A673 (cell line): ENCODE measurements around the gene SUFU. TPM values are rescaled to one million over a fixed set of nuclear protein-coding genes. Genes with fewer than 3 reads are reported as not detected.

ENCODE experiments used
- BruUV-seq: library from RNA; stranded (reverse); fragments of 400-500 nt; replicated peaks from 2 replicates; lab custom pipeline; 2021; lab: Mats Ljungman, UMichigan
- CTCF ChIA-PET: fragments of 300-600 bp; sonication (Branson Sonifier 250); formaldehyde crosslinking; loops from one replicate; lab custom pipeline; 2022; ENCODE audit warnings: antibody characterized with exemption; lab: Charles Lee
- POLR2A ChIA-PET: fragments of 300-600 bp; sonication (Branson Sonifier 250); formaldehyde crosslinking; loops from one replicate; lab custom pipeline; 2022; ENCODE audit warnings: antibody characterized with exemption; ENCODE audit not compliant: low non-redundant PET; lab: Charles Lee
- DNase-seq: peaks from one replicate; pipeline ENCODE4 v3.0.0-alpha.2; 2015; ENCODE audit warnings: low spot score
- H3K27ac ChIP-seq: fragments of 200-600 bp; sonication (generic); 2 replicates; pipeline ENCODE4 v1.5.1; 2016; ENCODE audit warnings: mixed run types, low read depth, mild to moderate bottlenecking, mixed read lengths, antibody characterized with exemption, low read length; ENCODE audit not compliant: poor library complexity, severe bottlenecking
- H3K27me3 ChIP-seq: fragments of 200-600 bp; sonication (generic); replicated peaks from 2 replicates; pipeline ENCODE4 v1.6.1; 2017; ENCODE audit warnings: mixed run types, low read depth, mild to moderate bottlenecking, mixed read lengths, antibody characterized with exemption, low read length; ENCODE audit not compliant: insufficient read depth, poor library complexity
- H3K36me3 ChIP-seq: fragments of 200-600 bp; sonication (generic); 2 replicates; pipeline ENCODE4 v1.6.1; 2016; ENCODE audit warnings: mixed run types, mild to moderate bottlenecking, mixed read lengths, antibody characterized with exemption, low read length; ENCODE audit not compliant: insufficient read depth, poor library complexity, severe bottlenecking
- H3K4me1 ChIP-seq: fragments of 200-600 bp; sonication (generic); 2 replicates; pipeline ENCODE4 v1.6.1; 2017; ENCODE audit warnings: mixed run types, mild to moderate bottlenecking, mixed read lengths, antibody characterized with exemption, low read length; ENCODE audit not compliant: insufficient read depth, poor library complexity, severe bottlenecking
- H3K4me3 ChIP-seq: fragments of 200-600 bp; sonication (generic); 2 replicates; pipeline ENCODE4 v1.5.1; 2016; ENCODE audit warnings: low read depth, mixed run types, mild to moderate bottlenecking, mixed read lengths, low read length; ENCODE audit not compliant: poor library complexity, severe bottlenecking
- H3K9me3 ChIP-seq: fragments of 200-600 bp; sonication (generic); 2 replicates; pipeline ENCODE4 v1.6.1; 2016; ENCODE audit warnings: mixed run types, low read depth, mild to moderate bottlenecking, mixed read lengths, antibody characterized with exemption, low read length; ENCODE audit not compliant: poor library complexity, severe bottlenecking
- CTCF ChIP-seq: fragments of 300-800, 200-600 bp; sonication (generic); conservative IDR thresholded peaks from 2 replicates; pipeline ENCODE4 v1.5.1; 2017; ENCODE audit warnings: low read depth, mild to moderate bottlenecking, antibody characterized with exemption, low read length, moderate library complexity, mixed read lengths
- EZH2 ChIP-seq: fragments of 200-600 bp; sonication (generic); IDR thresholded peaks from 2 replicates; pipeline ENCODE4 v1.6.1; 2017; ENCODE audit warnings: borderline replicate concordance, low read depth, mild to moderate bottlenecking, mixed read lengths, antibody characterized with exemption, low read length; ENCODE audit not compliant: poor library complexity, severe bottlenecking
- intact Hi-C: fragments of 100-400 bp; cut with micrococcal nuclease; formaldehyde crosslinking; loops from one replicate; pipeline ENCODE4 v1.10.0; 2022; ENCODE audit not compliant: unreplicated experiment
- total RNA-seq: library from RNA; stranded (reverse); gene quantifications from 2 replicates; pipeline ENCODE4 v1.2.3, GENCODE V29; 2021

The SUFU gene
- total RNA-seq, 1 experiment from 2014 or later, result 20.5 TPM

DNA sequence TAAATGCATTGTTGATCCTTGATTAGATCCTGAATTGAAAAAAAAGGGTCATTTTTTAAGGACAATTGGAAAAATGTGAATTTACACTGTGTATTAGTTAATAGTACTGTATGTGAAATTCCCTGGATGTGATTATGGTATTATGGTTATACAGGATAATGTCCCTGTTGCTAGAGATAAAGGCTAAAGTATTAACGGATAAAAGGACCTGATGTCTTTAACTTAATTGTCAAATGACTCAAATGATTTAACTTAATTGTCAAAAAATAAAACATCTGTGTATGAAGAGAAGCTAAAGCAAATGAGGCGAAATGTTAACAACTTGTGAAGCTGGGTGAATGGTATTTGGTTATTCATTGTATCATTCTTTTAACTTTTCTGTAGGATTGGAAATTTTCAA lies 48.8 kb downstream of the SUFU start:
- TF ChIP-seq EZH2 (no peak), CTCF (no peak)
- Histone ChIP-seq H3K27me3 (no peaks in the 10 kb centered on the region), H3K4me1 (no peaks in the 10 kb centered on the region), H3K4me3 (no peak overlapping the region), H3K27ac (no peak overlapping the region), H3K36me3 (no peaks in the 10 kb centered on the region), H3K9me3 (no peaks in the 10 kb centered on the region)
- intact Hi-C loops, result no loop called here
- POLR2A ChIA-PET, result no interaction called here
- DNase-seq, result no peak
- CTCF ChIA-PET, result no interaction called here
- BruUV-seq, result TSS peak; percentile 14

DNA sequence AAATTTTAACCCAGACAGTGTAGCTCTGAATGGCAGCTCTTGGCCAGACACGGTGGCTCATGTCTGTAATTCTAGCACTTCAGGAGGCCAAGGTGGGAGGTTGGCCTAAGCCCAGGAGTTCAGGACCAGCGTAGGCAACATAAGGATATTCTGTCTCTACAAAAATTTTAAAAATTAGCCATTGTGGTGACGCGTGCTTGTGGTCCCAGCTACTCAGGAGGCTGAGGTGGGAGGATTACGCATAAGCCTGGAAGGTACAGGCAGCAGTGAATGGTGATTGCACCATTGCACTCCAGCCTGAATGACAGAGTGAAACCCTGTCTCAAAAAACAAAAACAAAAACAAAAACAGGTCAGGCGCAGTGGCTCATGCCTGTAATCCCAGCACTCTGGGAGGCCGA lies 50.0 kb downstream of the SUFU start:
- no peaks in the 10 kb centered on the region for H3K9me3 ChIP-seq
- no peaks in the 10 kb centered on the region for H3K36me3 ChIP-seq
- BruUV-seq, result no TSS peak
- intact Hi-C loops, result no loop called here
- H3K4me1 ChIP-seq, result no peaks in the 10 kb centered on the region
- no peak overlapping the region for H3K27ac ChIP-seq
- no peak overlapping the region for H3K4me3 ChIP-seq
- TF ChIP-seq EZH2, result no peak
- TF ChIP-seq CTCF, result no peak
- CTCF ChIA-PET, result no interaction called here
- no peak for DNase-seq
- POLR2A ChIA-PET, result no interaction called here
- H3K27me3 ChIP-seq, result no peaks in the 10 kb centered on the region

DNA sequence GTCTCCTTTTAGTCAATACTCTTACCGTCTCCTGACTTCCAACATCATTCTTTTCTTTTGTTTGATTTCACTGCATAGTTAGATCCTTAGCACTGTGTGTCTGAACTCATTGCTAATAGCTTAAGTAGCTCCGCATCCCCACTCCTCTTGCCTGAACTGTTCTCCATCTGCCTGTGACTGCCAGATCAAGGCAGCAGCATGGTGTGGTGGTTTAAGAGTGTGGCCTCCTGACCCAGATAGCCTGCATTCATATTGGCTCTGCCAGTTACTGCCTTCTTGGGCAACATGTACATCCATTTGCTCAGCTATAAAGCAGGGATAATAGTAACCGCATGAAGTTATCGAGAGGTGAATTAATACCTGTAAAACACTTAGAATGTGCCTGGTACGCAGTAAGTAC lies 50.8 kb downstream of the SUFU start:
- no peak for TF ChIP-seq CTCF
- H3K4me1 ChIP-seq, result no peaks in the 10 kb centered on the region
- H3K9me3 ChIP-seq, result no peaks in the 10 kb centered on the region
- ChIA-PET POLR2A (no interaction called here), CTCF (no interaction called here)
- BruUV-seq, result no TSS peak
- intact Hi-C loops, result no loop called here
- no peak overlapping the region for H3K4me3 ChIP-seq
- DNase-seq, result no peak
- H3K27ac ChIP-seq, result no peak overlapping the region
- no peaks in the 10 kb centered on the region for H3K27me3 ChIP-seq
- no peaks in the 10 kb centered on the region for H3K36me3 ChIP-seq
